Muscle of back (tissue), 11 donors: ENCODE measurements around the gene APOLD1. TPM values are rescaled to one million over a fixed set of nuclear protein-coding genes. Genes with fewer than 3 reads are reported as not detected.
"Not testable (repeated sequence)": the region's sequence is repeated elsewhere in the genome, so short reads cannot be mapped to it uniquely, and the experiment has no call there.

Source experiments
- DNase-seq, 3 donors: peaks; one replicate each; pipeline versions ENCODE4 v3.0.0 to v3.0.0-alpha.2; 2013
- polyA plus RNA-seq, 10 donors: library from polyadenylated mRNA; unstranded; fragments of 120-200 nt; gene quantifications; one replicate each; pipeline ENCODE4 v1.2.1, GENCODE V29; 2013; ENCODE audit not compliant: insufficient read length in 10 of 10

APOLD1 gene
- polyA plus RNA-seq, 10 donors: 6.9 to 22.2 (median 11.3) TPM

- DNase-seq: no peak
Observed at GRCh38 chr12:12837813-12838153, 52.3 kb downstream of the APOLD1 start.

GRCh38 chr12:12839003-12839395, 53.5 kb downstream of the APOLD1 start:
- no peak for DNase-seq

GRCh38 chr12:12839439-12839838, 54.0 kb downstream of the APOLD1 start:
- DNase-seq: not testable (repeated sequence)

- DNase-seq: peak in 1 of 3 donors; percentile 43
Observed at GRCh38 chr12:12839873-12840579, 54.6 kb downstream of the APOLD1 start.

GRCh38 chr12:12840580-12840899, 55.1 kb downstream of the APOLD1 start:
- no peak for DNase-seq

Other genes with a start within 250 kb of the APOLD1 start
- 10 to 100 TPM; 24.9 to 39.8 (median 31.3) TPM for gene DUSP16, start 222.8 kb upstream of the APOLD1 start, polyA plus RNA-seq
- gene CREBL2, start 173.8 kb upstream of the APOLD1 start, polyA plus RNA-seq: 10 to 100 TPM in 9 of 10 donors, 1 to 10 TPM in 1; 9.8 to 13.7 (median 11.5) TPM
- gene GPR19, start 89.5 kb upstream of the APOLD1 start, polyA plus RNA-seq: 1 to 10 TPM in 3 of 10 donors, under 1 TPM in 7; 0.49 to 1.4 (median 0.84) TPM
- gene CDKN1B, start 68.3 kb upstream of the APOLD1 start, polyA plus RNA-seq: 10 to 100 TPM; 45.7 to 63.9 (median 49.4) TPM
- gene DDX47, start 27.7 kb downstream of the APOLD1 start, polyA plus RNA-seq: 10 to 100 TPM; 45.6 to 60.6 (median 52.8) TPM
- gene GPRC5A, start 105.9 kb downstream of the APOLD1 start, polyA plus RNA-seq: 1 to 10 TPM in 9 of 10 donors, under 1 TPM in 1; 0.69 to 3.3 (median 1.7) TPM
- under 1 TPM in 4 of 10 donors, not detected in 6; 0.29 to 0.63 (median 0.42) TPM for gene GPRC5D, start 166.5 kb downstream of the APOLD1 start, polyA plus RNA-seq
- gene HEBP1, start 214.6 kb downstream of the APOLD1 start, polyA plus RNA-seq: 10 to 100 TPM; 38.0 to 56.2 (median 44.1) TPM